Retina (tissue), 1 donor: ENCODE measurements around the gene THSD7A.

ENCODE experiments used
- DNase-seq: peaks from one replicate; pipeline ENCODE4 v3.0.0-alpha.2; 2016

Gene THSD7A

GRCh38 chr7:11327633-11328032 lies 504.4 kb downstream of the THSD7A start:
- DNase-seq, result no peak
